CD4-positive, CD25-positive, alpha-beta regulatory T cell (primary cell): ENCODE measurements around the gene XCR1. TPM values are rescaled to one million over a fixed set of nuclear protein-coding genes. Genes with fewer than 3 reads are reported as not detected.
"Not testable (repeated sequence)": the region's sequence is repeated elsewhere in the genome, so short reads cannot be mapped to it uniquely, and the experiment has no call there.

ENCODE experiments used
- ATAC-seq, 2 donors: fragments of 150-1000 bp; cut with Tn5 transposase; one replicate each; pipeline ENCODE4 v1.10.0; 2021; ENCODE audit warnings: low read depth in 2 of 2, moderate number of reproducible peaks in 2 of 2, moderate library complexity in 1 of 2
- DNase-seq, 3 donors: peaks; one replicate each; pipeline versions ENCODE4 v3.0.0 to v3.0.0-alpha.2; 2012 to 2022; ENCODE audit warnings: mixed read lengths in 1 of 3
- H3K27ac ChIP-seq: one replicate; pipeline ENCODE4 v1.7.0; 2013; ENCODE audit warnings: mild to moderate bottlenecking, low read length; ENCODE audit not compliant: insufficient read depth, poor library complexity, severe bottlenecking
- H3K27me3 ChIP-seq: one replicate; pipeline ENCODE4 v1.7.0; 2013; ENCODE audit warnings: low read length; ENCODE audit not compliant: control insufficient read depth, insufficient read depth
- H3K36me3 ChIP-seq: one replicate; pipeline ENCODE4 v1.7.0; 2013; ENCODE audit warnings: mild to moderate bottlenecking, low read length, moderate library complexity; ENCODE audit not compliant: control insufficient read depth, insufficient read depth
- H3K4me1 ChIP-seq: 2 replicates; pipeline ENCODE4 v1.7.0; 2013; ENCODE audit warnings: mild to moderate bottlenecking, low read length; ENCODE audit not compliant: insufficient read depth, control insufficient read depth, poor library complexity, severe bottlenecking
- H3K4me3 ChIP-seq: one replicate; pipeline ENCODE4 v1.7.0; 2013; ENCODE audit warnings: low read depth, mild to moderate bottlenecking, low read length, moderate library complexity
- H3K9me3 ChIP-seq, 2 experiments: 1 replicate in 1 of 2; 2 replicates in 1 of 2; pipeline ENCODE4 v1.7.0; 2013; ENCODE audit warnings: low read length in 2 of 2, mild to moderate bottlenecking in 1 of 2, moderate library complexity in 1 of 2; ENCODE audit not compliant: control insufficient read depth in 2 of 2
- H3K27ac Mint-ChIP-seq, 3 donors: one replicate each; pipeline ENCODE4 v1.8.0; 2020 to 2022; ENCODE audit warnings: mild to moderate bottlenecking in 3 of 3, mixed read lengths in 3 of 3, moderate library complexity in 2 of 3
- H3K27me3 Mint-ChIP-seq: one replicate; pipeline ENCODE4 v1.8.0; 2022; ENCODE audit warnings: mild to moderate bottlenecking, mixed read lengths
- H3K36me3 Mint-ChIP-seq: one replicate; pipeline ENCODE4 v1.8.0; 2020; ENCODE audit warnings: mixed read lengths
- H3K4me1 Mint-ChIP-seq, 4 donors: one replicate each; pipeline ENCODE4 v1.8.0; 2020 to 2022; ENCODE audit warnings: mixed read lengths in 4 of 4, mild to moderate bottlenecking in 1 of 4
- H3K4me3 Mint-ChIP-seq, 4 donors: one replicate each; pipeline ENCODE4 v1.8.0; 2020 to 2022; ENCODE audit warnings: mild to moderate bottlenecking in 4 of 4, mixed read lengths in 4 of 4, moderate library complexity in 3 of 4
- H3K9me3 Mint-ChIP-seq, 7 donors: one replicate each; pipeline ENCODE4 v1.8.0; 2020 to 2022; ENCODE audit warnings: mixed read lengths in 7 of 7, mild to moderate bottlenecking in 3 of 7, moderate library complexity in 2 of 7
- polyA plus RNA-seq, 4 donors: library from polyadenylated mRNA; unstranded; fragments of 300-500 nt; fragmentation: Illumina TruSeq; gene quantifications; one replicate each; pipeline ENCODE4 v1.2.3, GENCODE V29; 2021
- total RNA-seq: library from RNA; stranded (reverse); gene quantifications from one replicate; pipeline ENCODE4 v1.2.3, GENCODE V29; 2022

Gene XCR1
- total and polyA plus RNA-seq, 5 donors from 2014 or later = not detected

- no peaks in the 10 kb centered on the region for H3K27me3 Mint-ChIP-seq
- no peaks in the 10 kb centered on the region for H3K9me3 ChIP-seq
- H3K36me3 Mint-ChIP-seq = no peaks in the 10 kb centered on the region
- DNase-seq (no peak), ATAC-seq (no peak)
- H3K27ac Mint-ChIP-seq = no peak overlapping the region
- peaks cover 0 to 4% (median 0%) of the 10 kb centered on the region in 7 donors for H3K9me3 Mint-ChIP-seq
- H3K4me1 Mint-ChIP-seq = peaks cover 4 to 9% (median 5%) of the 10 kb centered on the region in 4 donors
- H3K27me3 ChIP-seq = no peaks in the 10 kb centered on the region
- no peak overlapping the region for H3K27ac ChIP-seq
- H3K4me1 ChIP-seq = no peaks in the 10 kb centered on the region
- no peaks in the 10 kb centered on the region for H3K36me3 ChIP-seq
- no peak overlapping the region for H3K4me3 ChIP-seq
- H3K4me3 Mint-ChIP-seq = no peak overlapping the region
Measured at GRCh38 chr3:46012246-46012645, 15.0 kb downstream of the XCR1 start.

GRCh38 chr3:46010519-46011113 is 16.7 kb downstream of the XCR1 start:
- Histone ChIP-seq H3K9me3 (no peaks in the 10 kb centered on the region), H3K4me1 (no peaks in the 10 kb centered on the region), H3K4me3 (no peak overlapping the region), H3K36me3 (no peaks in the 10 kb centered on the region), H3K27me3 (no peaks in the 10 kb centered on the region), H3K27ac (no peak overlapping the region)
- H3K4me3 Mint-ChIP-seq = no peak overlapping the region
- DNase-seq (peak in 1 of 3 donors; percentile 62), ATAC-seq (no peak)
- H3K36me3 Mint-ChIP-seq = peaks cover 3% of the 10 kb centered on the region
- H3K27me3 Mint-ChIP-seq = no peaks in the 10 kb centered on the region
- peaks cover 0 to 3% (median 0%) of the 10 kb centered on the region in 7 donors for H3K9me3 Mint-ChIP-seq
- peaks cover 4 to 11% (median 7%) of the 10 kb centered on the region in 4 donors for H3K4me1 Mint-ChIP-seq
- peak overlapping the region in 1 of 3 donors; percentile 8 for H3K27ac Mint-ChIP-seq

DNA sequence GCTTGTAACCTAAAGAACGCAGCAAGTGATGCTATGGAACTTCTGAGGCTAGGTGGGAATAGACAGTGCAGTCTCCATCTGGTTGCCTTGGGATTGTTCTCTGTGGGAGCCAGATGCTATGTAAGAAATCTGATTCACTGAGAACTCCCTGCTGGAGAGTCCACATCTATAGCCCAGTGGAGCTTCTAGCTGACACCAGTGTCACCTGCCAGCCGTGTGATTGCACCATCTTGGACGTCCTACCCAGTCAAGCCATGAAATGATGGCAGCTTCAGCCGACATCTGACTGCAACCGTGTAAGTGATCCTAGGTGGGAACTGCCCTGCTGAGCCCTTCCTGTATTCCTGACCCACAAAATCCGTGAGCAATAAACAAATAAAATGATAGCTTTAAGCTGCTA is 19.2 kb downstream of the XCR1 start:
- Mint-ChIP-seq H3K9me3 (peaks cover 0 to 3% (median 0%) of the 10 kb centered on the region in 7 donors), H3K4me3 (no peak overlapping the region), H3K27ac (no peak overlapping the region), H3K4me1 (peaks cover 4 to 11% (median 4%) of the 10 kb centered on the region in 4 donors), H3K36me3 (peaks cover 3% of the 10 kb centered on the region), H3K27me3 (no peaks in the 10 kb centered on the region)
- no peaks in the 10 kb centered on the region for H3K27me3 ChIP-seq
- no peaks in the 10 kb centered on the region for H3K9me3 ChIP-seq
- H3K4me1 ChIP-seq = no peaks in the 10 kb centered on the region
- H3K36me3 ChIP-seq = no peaks in the 10 kb centered on the region
- H3K27ac ChIP-seq = no peak overlapping the region
- ATAC-seq = no peak
- DNase-seq = no peak
- no peak overlapping the region for H3K4me3 ChIP-seq

GRCh38 chr3:46007280-46007679 is 20.0 kb downstream of the XCR1 start:
- H3K4me3 Mint-ChIP-seq = no peak overlapping the region
- no peak for ATAC-seq

DNA sequence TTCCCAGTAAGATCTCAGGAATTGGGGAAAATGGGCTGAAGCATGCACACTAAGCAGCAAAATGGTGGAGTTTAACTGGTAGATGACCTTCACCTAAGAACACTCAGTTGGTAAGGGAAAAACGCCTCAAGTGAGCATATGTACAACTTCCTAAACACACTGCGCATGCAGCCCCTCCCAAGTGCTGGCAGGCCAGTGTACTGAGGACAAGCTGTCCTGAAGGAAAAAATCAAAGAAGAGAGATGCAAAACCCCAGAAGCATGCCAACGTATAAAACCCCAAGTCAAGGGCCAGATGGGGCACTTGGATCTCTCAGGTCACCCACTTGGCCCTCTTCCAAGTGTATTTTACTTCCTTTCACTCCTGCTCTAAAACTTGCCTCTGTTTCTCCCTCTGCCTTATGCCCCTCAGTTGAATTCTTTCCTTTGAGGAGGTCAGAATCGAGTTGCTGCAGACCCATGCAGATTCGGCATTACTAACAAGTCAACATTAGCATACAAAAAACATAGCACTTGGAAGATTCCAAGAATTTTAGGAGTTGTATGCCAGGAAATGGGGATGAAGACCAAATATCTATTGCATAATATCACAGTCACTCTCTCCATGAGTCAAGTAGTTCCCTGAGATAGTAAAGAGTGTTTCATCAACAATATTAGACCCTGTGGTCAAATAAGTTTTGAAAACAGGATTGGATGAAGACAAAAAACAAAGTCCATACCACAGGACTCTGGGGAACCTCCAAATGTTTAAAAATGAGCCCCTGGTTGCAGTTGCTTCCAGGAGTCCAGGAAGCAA is 20.8 kb downstream of the XCR1 start:
- H3K36me3 ChIP-seq = no peaks in the 10 kb centered on the region
- H3K4me1 Mint-ChIP-seq = peaks cover 4 to 11% (median 4%) of the 10 kb centered on the region in 4 donors
- DNase-seq (no peak), ATAC-seq (no peak)
- no peaks in the 10 kb centered on the region for H3K9me3 ChIP-seq
- H3K27me3 ChIP-seq = no peaks in the 10 kb centered on the region
- H3K4me1 ChIP-seq = no peaks in the 10 kb centered on the region
- no peak overlapping the region for H3K27ac Mint-ChIP-seq
- H3K27ac ChIP-seq = no peak overlapping the region
- H3K4me3 ChIP-seq = no peak overlapping the region
- peaks cover 3% of the 10 kb centered on the region for H3K36me3 Mint-ChIP-seq
- peak overlapping the region in 1 of 4 donors; percentile 4 for H3K4me3 Mint-ChIP-seq
- no peaks in the 10 kb centered on the region for H3K27me3 Mint-ChIP-seq
- peaks cover 0 to 3% (median 0%) of the 10 kb centered on the region in 7 donors for H3K9me3 Mint-ChIP-seq

More at GRCh38 chr3:46007280-46007679, 20.0 kb downstream of the XCR1 start:
- no peak overlapping the region for H3K4me3 ChIP-seq
- no peak for DNase-seq
- Mint-ChIP-seq H3K27ac (no peak overlapping the region), H3K4me1 (peaks cover 4 to 11% (median 4%) of the 10 kb centered on the region in 4 donors), H3K27me3 (no peaks in the 10 kb centered on the region), H3K36me3 (peaks cover 3% of the 10 kb centered on the region), H3K9me3 (peaks cover 0 to 3% (median 0%) of the 10 kb centered on the region in 7 donors)
- no peaks in the 10 kb centered on the region for H3K27me3 ChIP-seq
- no peak overlapping the region for H3K27ac ChIP-seq
- H3K9me3 ChIP-seq = no peaks in the 10 kb centered on the region
- no peaks in the 10 kb centered on the region for H3K36me3 ChIP-seq
- H3K4me1 ChIP-seq = no peaks in the 10 kb centered on the region

- H3K9me3 Mint-ChIP-seq = not testable (repeated sequence)
Measured at GRCh38 chr3:46003706-46004105, 23.6 kb downstream of the XCR1 start.

GRCh38 chr3:46001178-46001577 is 26.1 kb downstream of the XCR1 start:
- no peaks in the 10 kb centered on the region for H3K36me3 ChIP-seq
- no peaks in the 10 kb centered on the region for H3K9me3 ChIP-seq
- ATAC-seq (no peak), DNase-seq (no peak)
- Mint-ChIP-seq H3K36me3 (peaks cover 2% of the 10 kb centered on the region), H3K27me3 (no peaks in the 10 kb centered on the region), H3K4me3 (no peak overlapping the region), H3K27ac (no peak overlapping the region), H3K4me1 (peaks cover 0 to 9% (median 3%) of the 10 kb centered on the region in 4 donors), H3K9me3 (no peaks in the 10 kb centered on the region)
- no peaks in the 10 kb centered on the region for H3K27me3 ChIP-seq
- peaks cover under 1% of the 10 kb centered on the region for H3K4me1 ChIP-seq
- no peak overlapping the region for H3K4me3 ChIP-seq
- no peak overlapping the region for H3K27ac ChIP-seq

More at GRCh38 chr3:46003706-46004105, 23.6 kb downstream of the XCR1 start:
- not testable (repeated sequence) for H3K27ac Mint-ChIP-seq, H3K4me1 Mint-ChIP-seq, H3K27me3 Mint-ChIP-seq, H3K9me3 ChIP-seq, H3K4me3 Mint-ChIP-seq, H3K36me3 ChIP-seq, H3K36me3 Mint-ChIP-seq, H3K27me3 ChIP-seq, ATAC-seq, H3K4me1 ChIP-seq, H3K27ac ChIP-seq, DNase-seq, H3K4me3 ChIP-seq
